ENCODE data around the gene PUDP.

DNA sequence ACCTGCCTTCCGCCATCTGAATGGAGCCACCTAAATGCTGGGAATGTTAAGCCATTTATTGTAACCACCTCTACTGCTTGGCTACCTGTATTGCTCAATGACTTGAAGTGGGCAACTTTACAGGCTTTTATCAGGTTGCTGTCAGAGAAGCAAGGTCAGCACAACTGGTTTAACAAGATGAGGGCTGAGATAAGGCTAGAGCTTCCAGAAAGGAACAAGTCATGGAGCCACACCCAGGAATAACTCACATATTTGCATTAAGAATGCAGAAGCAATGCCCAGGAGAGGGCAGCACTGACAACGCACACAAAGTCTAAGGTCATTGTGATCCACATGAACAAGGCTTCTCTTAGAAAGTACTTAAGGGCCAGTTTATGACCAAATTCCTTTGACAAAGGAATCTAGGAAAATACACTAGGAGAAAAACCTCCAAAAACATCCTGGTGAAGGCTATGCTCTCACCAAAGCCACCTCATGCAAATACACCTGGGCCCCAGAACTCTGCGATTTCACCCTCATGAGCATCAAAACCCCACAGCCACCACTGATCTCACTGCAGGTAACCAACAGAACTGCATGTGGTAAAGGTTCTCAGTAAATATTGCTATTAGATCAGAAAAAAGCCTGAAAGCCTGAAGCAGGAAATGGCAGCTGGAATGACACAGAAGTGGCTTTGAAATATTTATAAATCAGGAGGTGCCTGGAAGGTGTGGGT is 15.5 kb downstream of the PUDP start:
- TF ChIP-seq, protein P1, sequence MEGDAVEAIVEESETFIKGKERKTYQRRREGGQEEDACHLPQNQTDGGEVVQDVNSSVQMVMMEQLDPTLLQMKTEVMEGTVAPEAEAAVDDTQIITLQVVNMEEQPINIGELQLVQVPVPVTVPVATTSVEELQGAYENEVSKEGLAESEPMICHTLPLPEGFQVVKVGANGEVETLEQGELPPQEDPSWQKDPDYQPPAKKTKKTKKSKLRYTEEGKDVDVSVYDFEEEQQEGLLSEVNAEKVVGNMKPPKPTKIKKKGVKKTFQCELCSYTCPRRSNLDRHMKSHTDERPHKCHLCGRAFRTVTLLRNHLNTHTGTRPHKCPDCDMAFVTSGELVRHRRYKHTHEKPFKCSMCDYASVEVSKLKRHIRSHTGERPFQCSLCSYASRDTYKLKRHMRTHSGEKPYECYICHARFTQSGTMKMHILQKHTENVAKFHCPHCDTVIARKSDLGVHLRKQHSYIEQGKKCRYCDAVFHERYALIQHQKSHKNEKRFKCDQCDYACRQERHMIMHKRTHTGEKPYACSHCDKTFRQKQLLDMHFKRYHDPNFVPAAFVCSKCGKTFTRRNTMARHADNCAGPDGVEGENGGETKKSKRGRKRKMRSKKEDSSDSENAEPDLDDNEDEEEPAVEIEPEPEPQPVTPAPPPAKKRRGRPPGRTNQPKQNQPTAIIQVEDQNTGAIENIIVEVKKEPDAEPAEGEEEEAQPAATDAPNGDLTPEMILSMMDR (IDR thresholded peaks at IDR 0.05) = peak; percentile 42 to 69 (median 57)
- TF ChIP-seq POLR2A (IDR thresholded peaks at IDR 0.05) = no peak
